ENCODE measurements around the gene IGF1R.

- TF ChIP-seq, protein P1, sequence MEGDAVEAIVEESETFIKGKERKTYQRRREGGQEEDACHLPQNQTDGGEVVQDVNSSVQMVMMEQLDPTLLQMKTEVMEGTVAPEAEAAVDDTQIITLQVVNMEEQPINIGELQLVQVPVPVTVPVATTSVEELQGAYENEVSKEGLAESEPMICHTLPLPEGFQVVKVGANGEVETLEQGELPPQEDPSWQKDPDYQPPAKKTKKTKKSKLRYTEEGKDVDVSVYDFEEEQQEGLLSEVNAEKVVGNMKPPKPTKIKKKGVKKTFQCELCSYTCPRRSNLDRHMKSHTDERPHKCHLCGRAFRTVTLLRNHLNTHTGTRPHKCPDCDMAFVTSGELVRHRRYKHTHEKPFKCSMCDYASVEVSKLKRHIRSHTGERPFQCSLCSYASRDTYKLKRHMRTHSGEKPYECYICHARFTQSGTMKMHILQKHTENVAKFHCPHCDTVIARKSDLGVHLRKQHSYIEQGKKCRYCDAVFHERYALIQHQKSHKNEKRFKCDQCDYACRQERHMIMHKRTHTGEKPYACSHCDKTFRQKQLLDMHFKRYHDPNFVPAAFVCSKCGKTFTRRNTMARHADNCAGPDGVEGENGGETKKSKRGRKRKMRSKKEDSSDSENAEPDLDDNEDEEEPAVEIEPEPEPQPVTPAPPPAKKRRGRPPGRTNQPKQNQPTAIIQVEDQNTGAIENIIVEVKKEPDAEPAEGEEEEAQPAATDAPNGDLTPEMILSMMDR (IDR thresholded peaks at IDR 0.05; ENCODE audit: low read depth, low read length): no peak
- TF ChIP-seq EZH2phosphoT487 (IDR thresholded peaks at IDR 0.05; ENCODE audit: low read depth): no peak
Measured at GRCh38 chr15:98842973-98843285, 194.6 kb downstream of the IGF1R start.
